Liver (tissue), 9 donors: ENCODE results near the gene INPP5E. TPM values are rescaled to one million over a fixed set of nuclear protein-coding genes. Genes with fewer than 3 reads are reported as not detected.

Experiments used
- DNase-seq: peaks from one replicate; pipeline ENCODE4 v3.0.0-alpha.2; 2017; ENCODE audit warnings: low spot score
- H3K27ac ChIP-seq, 2 donors: one replicate each; pipeline ENCODE4 v1.7.0; 2013; ENCODE audit warnings: inconsistent platforms in 2 of 2, low read length in 2 of 2, control low read depth in 1 of 2, low read depth in 1 of 2, mild to moderate bottlenecking in 1 of 2
- H3K27me3 ChIP-seq, 4 donors: one replicate each; pipeline versions ENCODE4 v1.6.1 to v1.7.0; 2013; ENCODE audit warnings: low read length in 3 of 4, inconsistent platforms in 1 of 4, mild to moderate bottlenecking in 1 of 4, moderate library complexity in 1 of 4; ENCODE audit not compliant: control insufficient read depth in 4 of 4, insufficient read depth in 4 of 4
- H3K36me3 ChIP-seq, 4 donors: one replicate each; pipeline versions ENCODE4 v1.6.1 to v1.7.0; 2013; ENCODE audit warnings: low read length in 3 of 4, mild to moderate bottlenecking in 3 of 4, low read depth in 1 of 4, moderate library complexity in 1 of 4; ENCODE audit not compliant: control insufficient read depth in 4 of 4, insufficient read depth in 3 of 4
- H3K4me1 ChIP-seq, 4 donors: one replicate each; pipeline versions ENCODE4 v1.6.1 to v1.7.0; 2013; ENCODE audit warnings: low read length in 3 of 4, mild to moderate bottlenecking in 3 of 4, moderate library complexity in 1 of 4; ENCODE audit not compliant: control insufficient read depth in 4 of 4, insufficient read depth in 4 of 4
- H3K4me3 ChIP-seq, 3 donors: one replicate each; pipeline versions ENCODE4 v1.6.1 to v1.7.0; 2013; ENCODE audit warnings: low read length in 3 of 3, control low read depth in 1 of 3, low read depth in 1 of 3, mild to moderate bottlenecking in 1 of 3
- H3K9ac ChIP-seq, 2 donors: one replicate each; pipeline ENCODE4 v1.7.0; 2013; ENCODE audit warnings: low read length in 2 of 2, mild to moderate bottlenecking in 2 of 2, moderate library complexity in 2 of 2, control low read depth in 1 of 2, low read depth in 1 of 2
- H3K9me3 ChIP-seq, 4 donors: one replicate each; pipeline versions ENCODE4 v1.6.1 to v1.7.0; 2013; ENCODE audit warnings: low read length in 3 of 4; ENCODE audit not compliant: control insufficient read depth in 4 of 4
- EGR1 ChIP-seq, 2 donors: IDR thresholded peaks; 2 replicates each; pipeline ENCODE4 v1.6.1; 2016 to 2018; ENCODE audit warnings: antibody characterized with exemption in 2 of 2, low read depth in 2 of 2
- FOXA1 ChIP-seq: IDR thresholded peaks from 2 replicates; pipeline ENCODE4 v1.6.1; 2016; ENCODE audit warnings: antibody characterized with exemption
- FOXA2 ChIP-seq: IDR thresholded peaks from 2 replicates; pipeline ENCODE4 v1.6.1; 2016; ENCODE audit warnings: antibody characterized with exemption
- GABPA ChIP-seq, 2 donors: IDR thresholded peaks in 1 of 2; conservative IDR thresholded peaks in 1 of 2; 2 replicates each; pipeline ENCODE4 v1.6.1; 2016; ENCODE audit warnings: antibody characterized with exemption in 2 of 2, mild to moderate bottlenecking in 1 of 2, moderate library complexity in 1 of 2
- HNF4A ChIP-seq, 2 donors: conservative IDR thresholded peaks; 2 replicates each; pipeline ENCODE4 v1.6.1; 2016; ENCODE audit warnings: antibody characterized with exemption in 2 of 2, mild to moderate bottlenecking in 2 of 2
- HNF4G ChIP-seq: IDR thresholded peaks from 2 replicates; pipeline ENCODE4 v1.6.1; 2016; ENCODE audit warnings: antibody characterized with exemption
- JUND ChIP-seq, 2 donors: IDR thresholded peaks; 2 replicates each; pipeline ENCODE4 v1.6.1; 2016; ENCODE audit warnings: antibody characterized with exemption in 2 of 2
- NR2F2 ChIP-seq: IDR thresholded peaks from 2 replicates; pipeline ENCODE4 v1.6.1; 2016; ENCODE audit warnings: antibody characterized with exemption
- RAD21 ChIP-seq, 2 donors: IDR thresholded peaks; 2 replicates each; pipeline ENCODE4 v1.6.1; 2016; ENCODE audit warnings: antibody characterized with exemption in 2 of 2, mild to moderate bottlenecking in 2 of 2
- RXRA ChIP-seq, 2 donors: IDR thresholded peaks; 2 replicates each; pipeline ENCODE4 v1.6.1; 2017 to 2018; ENCODE audit warnings: antibody characterized with exemption in 2 of 2, mild to moderate bottlenecking in 1 of 2
- SP1 ChIP-seq: IDR thresholded peaks from 2 replicates; pipeline ENCODE4 v1.6.1; 2018; ENCODE audit warnings: antibody characterized with exemption, mild to moderate bottlenecking
- TAF1 ChIP-seq: conservative IDR thresholded peaks from 2 replicates; pipeline ENCODE4 v1.6.1; 2016; ENCODE audit warnings: antibody characterized with exemption, mild to moderate bottlenecking
- YY1 ChIP-seq: IDR thresholded peaks from 2 replicates; pipeline ENCODE4 v1.6.1; 2016; ENCODE audit warnings: antibody characterized with exemption, mild to moderate bottlenecking
- WGBS: extraction: QIAGEN DNeasy Blood & Tissue Kit; methylation state at CpG from one replicate; pipeline ENCODE4 v1.1.7; 2013; 5-methylcytosine and 5-hydroxymethylcytosine counted together
- polyA plus RNA-seq, 2 donors: library from polyadenylated mRNA; stranded (reverse) in 1 of 2; unstranded in 1 of 2; fragments of 200-250 nt in 1 of 2; fragments of >200 nt in 1 of 2; fragmentation: Nextera tagmentation in 1 of 2; extraction: Ambion mirVana in 1 of 2; gene quantifications; one replicate each; pipeline versions ENCODE4 v1.2.1 to v1.2.3, GENCODE V29; 2013 to 2015
- total RNA-seq, 2 donors: library from RNA; depleted of rRNA; stranded (reverse); fragments of >200 nt; gene quantifications; one replicate each; pipeline ENCODE4 v1.2.3, GENCODE V29; 2014
- TF ChIP-seq, protein P1 (sequence below): IDR thresholded peaks from 2 replicates; pipeline ENCODE4 v1.6.1; 2016; ENCODE audit warnings: antibody characterized with exemption, mild to moderate bottlenecking
- TF ChIP-seq, protein P2 (sequence below): IDR thresholded peaks from 2 replicates; pipeline ENCODE4 v1.6.1; 2016; ENCODE audit warnings: antibody characterized with exemption
- TF ChIP-seq, protein P3 (sequence below): IDR thresholded peaks from 2 replicates; pipeline ENCODE4 v1.6.1; 2016; ENCODE audit warnings: antibody characterized with exemption
- TF ChIP-seq, protein P4 (sequence below): fragments of 150-350 bp; IDR thresholded peaks from 2 replicates; pipeline ENCODE4 v1.5.1; 2017; ENCODE audit warnings: improper control_type of control experiment, low read depth, low read length; ENCODE audit not compliant: missing input control
- TF ChIP-seq, protein P5 (sequence below): IDR thresholded peaks from 2 replicates; pipeline ENCODE4 v1.6.1; 2016; ENCODE audit warnings: antibody characterized with exemption
- donor health status: healthy.
- donor health status: healthy.
- donor health status: healthy.
- donor health status: healthy.
- donor health status: healthy.

The INPP5E gene
- total and polyA plus RNA-seq, 4 donors: 1.0 to 3.3 (median 2.9) TPM

DNA sequence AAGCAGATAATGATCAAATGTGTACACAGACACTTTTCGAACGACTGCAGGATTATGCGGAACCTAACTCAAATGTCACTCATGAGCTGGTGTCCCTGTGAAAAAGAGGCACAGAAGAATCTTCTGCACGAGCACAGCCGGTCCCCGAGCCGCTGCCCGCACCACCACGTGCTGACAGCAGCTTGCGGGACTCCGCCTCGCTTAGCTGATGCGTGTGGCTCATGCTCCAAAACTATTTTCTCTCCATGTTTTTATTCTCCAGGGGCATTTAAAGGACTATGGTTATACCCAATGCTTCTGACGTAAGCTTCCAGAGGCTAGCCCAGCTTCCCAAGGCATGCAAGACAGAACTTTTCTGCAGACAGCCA, 33.7 kb upstream of the INPP5E start:
- TF ChIP-seq NR2F2: no peak
- TF ChIP-seq, protein P1, sequence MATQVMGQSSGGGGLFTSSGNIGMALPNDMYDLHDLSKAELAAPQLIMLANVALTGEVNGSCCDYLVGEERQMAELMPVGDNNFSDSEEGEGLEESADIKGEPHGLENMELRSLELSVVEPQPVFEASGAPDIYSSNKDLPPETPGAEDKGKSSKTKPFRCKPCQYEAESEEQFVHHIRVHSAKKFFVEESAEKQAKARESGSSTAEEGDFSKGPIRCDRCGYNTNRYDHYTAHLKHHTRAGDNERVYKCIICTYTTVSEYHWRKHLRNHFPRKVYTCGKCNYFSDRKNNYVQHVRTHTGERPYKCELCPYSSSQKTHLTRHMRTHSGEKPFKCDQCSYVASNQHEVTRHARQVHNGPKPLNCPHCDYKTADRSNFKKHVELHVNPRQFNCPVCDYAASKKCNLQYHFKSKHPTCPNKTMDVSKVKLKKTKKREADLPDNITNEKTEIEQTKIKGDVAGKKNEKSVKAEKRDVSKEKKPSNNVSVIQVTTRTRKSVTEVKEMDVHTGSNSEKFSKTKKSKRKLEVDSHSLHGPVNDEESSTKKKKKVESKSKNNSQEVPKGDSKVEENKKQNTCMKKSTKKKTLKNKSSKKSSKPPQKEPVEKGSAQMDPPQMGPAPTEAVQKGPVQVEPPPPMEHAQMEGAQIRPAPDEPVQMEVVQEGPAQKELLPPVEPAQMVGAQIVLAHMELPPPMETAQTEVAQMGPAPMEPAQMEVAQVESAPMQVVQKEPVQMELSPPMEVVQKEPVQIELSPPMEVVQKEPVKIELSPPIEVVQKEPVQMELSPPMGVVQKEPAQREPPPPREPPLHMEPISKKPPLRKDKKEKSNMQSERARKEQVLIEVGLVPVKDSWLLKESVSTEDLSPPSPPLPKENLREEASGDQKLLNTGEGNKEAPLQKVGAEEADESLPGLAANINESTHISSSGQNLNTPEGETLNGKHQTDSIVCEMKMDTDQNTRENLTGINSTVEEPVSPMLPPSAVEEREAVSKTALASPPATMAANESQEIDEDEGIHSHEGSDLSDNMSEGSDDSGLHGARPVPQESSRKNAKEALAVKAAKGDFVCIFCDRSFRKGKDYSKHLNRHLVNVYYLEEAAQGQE: no peak
- no peak for TF ChIP-seq RXRA (IDR thresholded peaks at IDR 0.05)
- TF ChIP-seq, protein P2, sequence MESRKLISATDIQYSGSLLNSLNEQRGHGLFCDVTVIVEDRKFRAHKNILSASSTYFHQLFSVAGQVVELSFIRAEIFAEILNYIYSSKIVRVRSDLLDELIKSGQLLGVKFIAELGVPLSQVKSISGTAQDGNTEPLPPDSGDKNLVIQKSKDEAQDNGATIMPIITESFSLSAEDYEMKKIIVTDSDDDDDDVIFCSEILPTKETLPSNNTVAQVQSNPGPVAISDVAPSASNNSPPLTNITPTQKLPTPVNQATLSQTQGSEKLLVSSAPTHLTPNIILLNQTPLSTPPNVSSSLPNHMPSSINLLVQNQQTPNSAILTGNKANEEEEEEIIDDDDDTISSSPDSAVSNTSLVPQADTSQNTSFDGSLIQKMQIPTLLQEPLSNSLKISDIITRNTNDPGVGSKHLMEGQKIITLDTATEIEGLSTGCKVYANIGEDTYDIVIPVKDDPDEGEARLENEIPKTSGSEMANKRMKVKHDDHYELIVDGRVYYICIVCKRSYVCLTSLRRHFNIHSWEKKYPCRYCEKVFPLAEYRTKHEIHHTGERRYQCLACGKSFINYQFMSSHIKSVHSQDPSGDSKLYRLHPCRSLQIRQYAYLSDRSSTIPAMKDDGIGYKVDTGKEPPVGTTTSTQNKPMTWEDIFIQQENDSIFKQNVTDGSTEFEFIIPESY: no peak
- TF ChIP-seq JUND (IDR thresholded peaks at IDR 0.05): no peak
- TF ChIP-seq GABPA (IDR thresholded peaks at IDR 0.05 in 1 of 2, conservative IDR thresholded peaks at IDR 0.05 in 1 of 2): no peak
- TF ChIP-seq, protein P3, sequence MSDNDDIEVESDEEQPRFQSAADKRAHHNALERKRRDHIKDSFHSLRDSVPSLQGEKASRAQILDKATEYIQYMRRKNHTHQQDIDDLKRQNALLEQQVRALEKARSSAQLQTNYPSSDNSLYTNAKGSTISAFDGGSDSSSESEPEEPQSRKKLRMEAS: no peak
- no peak for TF ChIP-seq SP1
- TF ChIP-seq EGR1 (IDR thresholded peaks at IDR 0.05; ENCODE audit: low read depth in 2 of 2): no peak
- TF ChIP-seq FOXA2: no peak
- TF ChIP-seq, protein P4, sequence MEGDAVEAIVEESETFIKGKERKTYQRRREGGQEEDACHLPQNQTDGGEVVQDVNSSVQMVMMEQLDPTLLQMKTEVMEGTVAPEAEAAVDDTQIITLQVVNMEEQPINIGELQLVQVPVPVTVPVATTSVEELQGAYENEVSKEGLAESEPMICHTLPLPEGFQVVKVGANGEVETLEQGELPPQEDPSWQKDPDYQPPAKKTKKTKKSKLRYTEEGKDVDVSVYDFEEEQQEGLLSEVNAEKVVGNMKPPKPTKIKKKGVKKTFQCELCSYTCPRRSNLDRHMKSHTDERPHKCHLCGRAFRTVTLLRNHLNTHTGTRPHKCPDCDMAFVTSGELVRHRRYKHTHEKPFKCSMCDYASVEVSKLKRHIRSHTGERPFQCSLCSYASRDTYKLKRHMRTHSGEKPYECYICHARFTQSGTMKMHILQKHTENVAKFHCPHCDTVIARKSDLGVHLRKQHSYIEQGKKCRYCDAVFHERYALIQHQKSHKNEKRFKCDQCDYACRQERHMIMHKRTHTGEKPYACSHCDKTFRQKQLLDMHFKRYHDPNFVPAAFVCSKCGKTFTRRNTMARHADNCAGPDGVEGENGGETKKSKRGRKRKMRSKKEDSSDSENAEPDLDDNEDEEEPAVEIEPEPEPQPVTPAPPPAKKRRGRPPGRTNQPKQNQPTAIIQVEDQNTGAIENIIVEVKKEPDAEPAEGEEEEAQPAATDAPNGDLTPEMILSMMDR: no peak
- TF ChIP-seq FOXA1: no peak
- TF ChIP-seq, protein P5, sequence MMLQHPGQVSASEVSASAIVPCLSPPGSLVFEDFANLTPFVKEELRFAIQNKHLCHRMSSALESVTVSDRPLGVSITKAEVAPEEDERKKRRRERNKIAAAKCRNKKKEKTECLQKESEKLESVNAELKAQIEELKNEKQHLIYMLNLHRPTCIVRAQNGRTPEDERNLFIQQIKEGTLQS: no peak
- TF ChIP-seq RAD21 (IDR thresholded peaks at IDR 0.05): no peak
- TF ChIP-seq YY1: no peak
- no peak for TF ChIP-seq HNF4A (conservative IDR thresholded peaks at IDR 0.05)
- no peak for TF ChIP-seq HNF4G
- TF ChIP-seq TAF1: no peak
- peaks cover 53 to 92% (median 65%) of the 10 kb centered on the region in 4 donors for H3K36me3 ChIP-seq
- H3K9ac ChIP-seq: no peak overlapping the region
- DNase-seq: no peak
- no peaks in the 10 kb centered on the region for H3K9me3 ChIP-seq
- 88% methylated on average over 14 of the region's 14 CpGs for WGBS
- no peak overlapping the region for H3K4me3 ChIP-seq
- H3K27ac ChIP-seq: no peak overlapping the region
- no peaks in the 10 kb centered on the region for H3K27me3 ChIP-seq
- H3K4me1 ChIP-seq: no peaks in the 10 kb centered on the region
